A673 (cell line): ENCODE results near the gene FNBP1L. TPM values are rescaled to one million over a fixed set of nuclear protein-coding genes. Genes with fewer than 3 reads are reported as not detected.

Experiments used
- BruUV-seq: library from RNA; stranded (reverse); fragments of 400-500 nt; replicated peaks from 2 replicates; lab custom pipeline; 2021; lab: Mats Ljungman, UMichigan
- CTCF ChIA-PET: fragments of 300-600 bp; sonication (Branson Sonifier 250); formaldehyde crosslinking; loops from one replicate; lab custom pipeline; 2022; ENCODE audit warnings: antibody characterized with exemption; lab: Charles Lee
- POLR2A ChIA-PET: fragments of 300-600 bp; sonication (Branson Sonifier 250); formaldehyde crosslinking; loops from one replicate; lab custom pipeline; 2022; ENCODE audit warnings: antibody characterized with exemption; ENCODE audit not compliant: low non-redundant PET; lab: Charles Lee
- DNase-seq: peaks from one replicate; pipeline ENCODE4 v3.0.0-alpha.2; 2015; ENCODE audit warnings: low spot score
- H3K27ac ChIP-seq: fragments of 200-600 bp; sonication (generic); 2 replicates; pipeline ENCODE4 v1.5.1; 2016; ENCODE audit warnings: mixed run types, low read depth, mild to moderate bottlenecking, mixed read lengths, antibody characterized with exemption, low read length; ENCODE audit not compliant: poor library complexity, severe bottlenecking
- H3K27me3 ChIP-seq: fragments of 200-600 bp; sonication (generic); replicated peaks from 2 replicates; pipeline ENCODE4 v1.6.1; 2017; ENCODE audit warnings: mixed run types, low read depth, mild to moderate bottlenecking, mixed read lengths, antibody characterized with exemption, low read length; ENCODE audit not compliant: insufficient read depth, poor library complexity
- H3K36me3 ChIP-seq: fragments of 200-600 bp; sonication (generic); 2 replicates; pipeline ENCODE4 v1.6.1; 2016; ENCODE audit warnings: mixed run types, mild to moderate bottlenecking, mixed read lengths, antibody characterized with exemption, low read length; ENCODE audit not compliant: insufficient read depth, poor library complexity, severe bottlenecking
- H3K4me1 ChIP-seq: fragments of 200-600 bp; sonication (generic); 2 replicates; pipeline ENCODE4 v1.6.1; 2017; ENCODE audit warnings: mixed run types, mild to moderate bottlenecking, mixed read lengths, antibody characterized with exemption, low read length; ENCODE audit not compliant: insufficient read depth, poor library complexity, severe bottlenecking
- H3K4me3 ChIP-seq: fragments of 200-600 bp; sonication (generic); 2 replicates; pipeline ENCODE4 v1.5.1; 2016; ENCODE audit warnings: low read depth, mixed run types, mild to moderate bottlenecking, mixed read lengths, low read length; ENCODE audit not compliant: poor library complexity, severe bottlenecking
- H3K9me3 ChIP-seq: fragments of 200-600 bp; sonication (generic); 2 replicates; pipeline ENCODE4 v1.6.1; 2016; ENCODE audit warnings: mixed run types, low read depth, mild to moderate bottlenecking, mixed read lengths, antibody characterized with exemption, low read length; ENCODE audit not compliant: poor library complexity, severe bottlenecking
- EZH2 ChIP-seq: fragments of 200-600 bp; sonication (generic); IDR thresholded peaks from 2 replicates; pipeline ENCODE4 v1.6.1; 2017; ENCODE audit warnings: borderline replicate concordance, low read depth, mild to moderate bottlenecking, mixed read lengths, antibody characterized with exemption, low read length; ENCODE audit not compliant: poor library complexity, severe bottlenecking
- intact Hi-C: fragments of 100-400 bp; cut with micrococcal nuclease; formaldehyde crosslinking; loops from one replicate; pipeline ENCODE4 v1.10.0; 2022; ENCODE audit not compliant: unreplicated experiment
- total RNA-seq: library from RNA; stranded (reverse); gene quantifications from 2 replicates; pipeline ENCODE4 v1.2.3, GENCODE V29; 2021
- TF ChIP-seq, protein P1 (sequence below): fragments of 300-800, 200-600 bp; sonication (generic); conservative IDR thresholded peaks from 2 replicates; pipeline ENCODE4 v1.5.1; 2017; ENCODE audit warnings: low read depth, mild to moderate bottlenecking, antibody characterized with exemption, low read length, moderate library complexity, mixed read lengths

Gene FNBP1L
- total RNA-seq, 1 experiment from 2014 or later, result 39.6 TPM

- BruUV-seq, result no TSS peak
- intact Hi-C loops, result loop anchor here (5.0 to 10.0 kb wide), 3 partner anchors 129 to 598 kb away; no protein-coding TSS in a partner anchor
- no peaks in the 10 kb centered on the region for H3K27me3 ChIP-seq
Measured at GRCh38 chr1:93436496-93436895, 11.4 kb upstream of the FNBP1L start.

GRCh38 chr1:93437976-93438605, 9.8 kb upstream of the FNBP1L start:
- no peak overlapping the region for H3K4me3 ChIP-seq
- H3K36me3 ChIP-seq, result no peaks in the 10 kb centered on the region
- intact Hi-C loops, result loop anchor here (2.0 to 10.0 kb wide), 5 partner anchors 131 to 597 kb away; no protein-coding TSS in a partner anchor
- H3K27ac ChIP-seq, result no peak overlapping the region
- ChIA-PET POLR2A (no interaction called here), CTCF (interaction anchor here (1.2 kb wide), 1 partner anchor 134 kb away, joined by 5 read pairs; no protein-coding TSS in a partner anchor)
- DNase-seq, result peak; percentile 69
- BruUV-seq, result no TSS peak
- no peaks in the 10 kb centered on the region for H3K9me3 ChIP-seq
- H3K4me1 ChIP-seq, result no peaks in the 10 kb centered on the region
- TF ChIP-seq, protein P1, sequence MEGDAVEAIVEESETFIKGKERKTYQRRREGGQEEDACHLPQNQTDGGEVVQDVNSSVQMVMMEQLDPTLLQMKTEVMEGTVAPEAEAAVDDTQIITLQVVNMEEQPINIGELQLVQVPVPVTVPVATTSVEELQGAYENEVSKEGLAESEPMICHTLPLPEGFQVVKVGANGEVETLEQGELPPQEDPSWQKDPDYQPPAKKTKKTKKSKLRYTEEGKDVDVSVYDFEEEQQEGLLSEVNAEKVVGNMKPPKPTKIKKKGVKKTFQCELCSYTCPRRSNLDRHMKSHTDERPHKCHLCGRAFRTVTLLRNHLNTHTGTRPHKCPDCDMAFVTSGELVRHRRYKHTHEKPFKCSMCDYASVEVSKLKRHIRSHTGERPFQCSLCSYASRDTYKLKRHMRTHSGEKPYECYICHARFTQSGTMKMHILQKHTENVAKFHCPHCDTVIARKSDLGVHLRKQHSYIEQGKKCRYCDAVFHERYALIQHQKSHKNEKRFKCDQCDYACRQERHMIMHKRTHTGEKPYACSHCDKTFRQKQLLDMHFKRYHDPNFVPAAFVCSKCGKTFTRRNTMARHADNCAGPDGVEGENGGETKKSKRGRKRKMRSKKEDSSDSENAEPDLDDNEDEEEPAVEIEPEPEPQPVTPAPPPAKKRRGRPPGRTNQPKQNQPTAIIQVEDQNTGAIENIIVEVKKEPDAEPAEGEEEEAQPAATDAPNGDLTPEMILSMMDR, result peak; percentile 73
- TF ChIP-seq EZH2, result no peak
- no peaks in the 10 kb centered on the region for H3K27me3 ChIP-seq

More at GRCh38 chr1:93436496-93436895, 11.4 kb upstream of the FNBP1L start:
- H3K36me3 ChIP-seq, result no peaks in the 10 kb centered on the region
- no peaks in the 10 kb centered on the region for H3K4me1 ChIP-seq
- H3K4me3 ChIP-seq, result no peak overlapping the region
- ChIA-PET CTCF (interaction anchor here (1.3 kb wide), 1 partner anchor 132 kb away, joined by 5 read pairs; no protein-coding TSS in a partner anchor), POLR2A (no interaction called here)
- no peak overlapping the region for H3K27ac ChIP-seq
- TF ChIP-seq, protein P1, result no peak
- no peak for TF ChIP-seq EZH2
- DNase-seq, result no peak
- H3K9me3 ChIP-seq, result no peaks in the 10 kb centered on the region

GRCh38 chr1:93438716-93439115, 9.2 kb upstream of the FNBP1L start:
- ChIA-PET CTCF (no interaction called here), POLR2A (no interaction called here)
- no TSS peak for BruUV-seq
- H3K36me3 ChIP-seq, result no peaks in the 10 kb centered on the region
- no peaks in the 10 kb centered on the region for H3K4me1 ChIP-seq
- intact Hi-C loops, result loop anchor here (2.0 to 10.0 kb wide), 5 partner anchors 131 to 596 kb away; no protein-coding TSS in a partner anchor
- H3K27me3 ChIP-seq, result no peaks in the 10 kb centered on the region
- TF ChIP-seq, protein P1, result no peak
- TF ChIP-seq EZH2, result no peak
- H3K4me3 ChIP-seq, result no peak overlapping the region
- DNase-seq, result no peak
- no peaks in the 10 kb centered on the region for H3K9me3 ChIP-seq
- no peak overlapping the region for H3K27ac ChIP-seq
